ENCODE results near the gene FBRSL1.
A peak's percentile ranks its signal among the peaks of the same experiment; 100 is the strongest.
"Not testable (repeated sequence)": the region's sequence is repeated elsewhere in the genome, so short reads cannot be mapped to it uniquely, and the experiment has no call there.

FBRSL1 gene

GRCh38 chr12:132489602-132490266 is at the start of gene FBRSL1:
TSS of gene FBRSL1 (plus strand) at chr12:132490151.
- no peak for TF ChIP-seq CTCF (IDR thresholded peaks at IDR 0.05; ENCODE audit: borderline replicate concordance, insufficient read depth, low read depth, low read length)
- peak within 1 kb of the TSS; percentile 74 for H3K4me3 ChIP-seq (ENCODE audit: low read depth, low read length)

GRCh38 chr12:132440420-132440819 is 49.5 kb upstream of the FBRSL1 start:
- not testable (repeated sequence) for H3K4me3 ChIP-seq (ENCODE audit: low read depth, low read length)

GRCh38 chr12:132441871-132442863 is 47.8 kb upstream of the FBRSL1 start:
- TF ChIP-seq CTCF (IDR thresholded peaks at IDR 0.05; ENCODE audit: borderline replicate concordance, insufficient read depth, low read depth, low read length): no peak
- no peak overlapping the region for H3K4me3 ChIP-seq (ENCODE audit: low read depth, low read length)

GRCh38 chr12:132443091-132443490 is 46.9 kb upstream of the FBRSL1 start:
- TF ChIP-seq CTCF (IDR thresholded peaks at IDR 0.05; ENCODE audit: borderline replicate concordance, insufficient read depth, low read depth, low read length): no peak
- no peak overlapping the region for H3K4me3 ChIP-seq (ENCODE audit: low read depth, low read length)

- H3K4me3 ChIP-seq (ENCODE audit: low read depth, low read length): peak overlapping the region; percentile 19
- no peak for TF ChIP-seq CTCF (IDR thresholded peaks at IDR 0.05; ENCODE audit: borderline replicate concordance, insufficient read depth, low read depth, low read length)
Measured at GRCh38 chr12:132444283-132444682, 45.7 kb upstream of the FBRSL1 start.

- no peak for TF ChIP-seq CTCF (IDR thresholded peaks at IDR 0.05; ENCODE audit: borderline replicate concordance, insufficient read depth, low read depth, low read length)
- peak overlapping the region; percentile 58 for H3K4me3 ChIP-seq (ENCODE audit: low read depth, low read length)
Measured at GRCh38 chr12:132444957-132445883, 44.7 kb upstream of the FBRSL1 start.

All from GM12875 (cell line).